SK-N-MC (cell line): ENCODE results near the gene KDR.

Experiments
- FOXP2 ChIP-seq: optimal IDR thresholded peaks from 2 replicates; pipeline ENCODE3; 2011; ENCODE audit warnings: mild to moderate bottlenecking, moderate library complexity; ENCODE audit not compliant: insufficient read depth; ENCODE audit errors: extremely low read length, control extremely low read depth
- POLR2AphosphoS5 ChIP-seq: IDR thresholded peaks from 2 replicates; pipeline ENCODE4 v1.6.1; 2012; ENCODE audit warnings: mild to moderate bottlenecking, low read depth, low read length, borderline replicate concordance

- TF ChIP-seq POLR2AphosphoS5 (no peak), FOXP2 (no peak)
Measured at GRCh38 chr4:55162396-55162795, 37.0 kb upstream of the KDR start.
